OCI-LY7 (cell line): ENCODE measurements around the gene RGS10. TPM values are rescaled to one million over a fixed set of nuclear protein-coding genes. Genes with fewer than 3 reads are reported as not detected.

Experiments
- BruUV-seq: library from RNA; stranded (reverse); fragments of 400-500 nt; replicated peaks from 2 replicates; lab custom pipeline; 2021; lab: Mats Ljungman, UMichigan
- CTCF ChIA-PET: fragments of 300-600 bp; sonication (Branson Sonifier 250); formaldehyde crosslinking; loops from one replicate; lab custom pipeline; 2022; ENCODE audit warnings: antibody characterized with exemption; ENCODE audit not compliant: unreplicated experiment; lab: Charles Lee
- POLR2A ChIA-PET: fragments of 300-600 bp; sonication (Branson Sonifier 250); formaldehyde crosslinking; loops from one replicate; lab custom pipeline; 2022; ENCODE audit warnings: antibody characterized with exemption; lab: Charles Lee
- DNase-seq: peaks from one replicate; pipeline ENCODE4 v3.0.0-alpha.2; 2015; ENCODE audit warnings: low spot score
- H2AFZ ChIP-seq: fragments of 200-600 bp; sonication (generic), shearing (Covaris generic); 2 replicates; pipeline ENCODE4 v1.6.1; 2014; ENCODE audit warnings: mild to moderate bottlenecking, antibody characterized with exemption, low read length, moderate library complexity
- H3K27ac ChIP-seq: fragments of 200-600 bp; sonication (generic); 2 replicates; pipeline ENCODE4 v1.5.1; 2014; ENCODE audit warnings: mixed run types, low read depth, mild to moderate bottlenecking, moderate library complexity, low read length, inconsistent platforms; ENCODE audit not compliant: poor library complexity, severe bottlenecking
- H3K36me3 ChIP-seq: fragments of 200-600 bp; sonication (generic); 2 replicates; pipeline ENCODE4 v1.6.1; 2014; ENCODE audit warnings: mild to moderate bottlenecking, antibody characterized with exemption, low read length, moderate library complexity, mixed read lengths; ENCODE audit not compliant: insufficient read depth
- H3K4me1 ChIP-seq: fragments of 200-600 bp; sonication (generic); 2 replicates; pipeline ENCODE4 v1.5.1; 2014; ENCODE audit warnings: mild to moderate bottlenecking, low read length; ENCODE audit not compliant: insufficient read depth, poor library complexity, severe bottlenecking
- H3K4me2 ChIP-seq: fragments of 200-600 bp; sonication (generic); 2 replicates; pipeline ENCODE4 v1.6.1; 2014; ENCODE audit warnings: mild to moderate bottlenecking, low read length
- H3K4me3 ChIP-seq: fragments of 200-600 bp; sonication (generic); 2 replicates; pipeline ENCODE4 v1.5.1; 2014; ENCODE audit warnings: mild to moderate bottlenecking, low read depth, low read length; ENCODE audit not compliant: poor library complexity, severe bottlenecking
- H3K79me2 ChIP-seq: fragments of 200-600 bp; sonication (generic); 2 replicates; pipeline ENCODE4 v1.6.1; 2016; ENCODE audit warnings: low read depth, mild to moderate bottlenecking, low read length, moderate library complexity, mixed read lengths; ENCODE audit not compliant: insufficient read depth
- H3K9me2 ChIP-seq: fragments of 200-600 bp; sonication (generic); 2 replicates; pipeline ENCODE4 v1.6.1; 2016; ENCODE audit warnings: mild to moderate bottlenecking, low read length, mixed read lengths; ENCODE audit not compliant: insufficient read depth
- H3K9me3 ChIP-seq: fragments of 200-600 bp; sonication (generic); 2 replicates; pipeline ENCODE4 v1.6.1; 2014; ENCODE audit warnings: mild to moderate bottlenecking, mixed run types, low read length, mixed read lengths
- H4K20me1 ChIP-seq: fragments of 200-600 bp; sonication (generic); 2 replicates; pipeline ENCODE4 v1.6.1; 2014; ENCODE audit warnings: mild to moderate bottlenecking, antibody characterized with exemption, low read length, moderate library complexity, mixed read lengths; ENCODE audit not compliant: insufficient read depth
- EZH2phosphoT487 ChIP-seq: fragments of 200-600 bp; sonication (generic); IDR thresholded peaks from 2 replicates; pipeline ENCODE4 v1.6.1; 2018; ENCODE audit warnings: low read depth, borderline replicate concordance, mild to moderate bottlenecking, mixed run types, antibody characterized with exemption, low read length, moderate library complexity, mixed read lengths
- intact Hi-C: fragments of 100-400 bp; cut with micrococcal nuclease; formaldehyde crosslinking; loops from one replicate; pipeline ENCODE4 v1.10.0; 2022; ENCODE audit not compliant: unreplicated experiment
- total RNA-seq, 2 experiments: library from RNA; depleted of rRNA in 1 of 2; stranded (reverse); fragments of >200 nt in 1 of 2; shearing (Covaris generic) in 1 of 2; gene quantifications; 2 replicates each; pipeline ENCODE4 v1.2.3, GENCODE V29; 2014 to 2022
- TF ChIP-seq, protein P1 (sequence below): fragments of 200-600 bp; sonication (generic); conservative IDR thresholded peaks from 2 replicates; pipeline ENCODE4 v1.5.1; 2014; ENCODE audit warnings: mild to moderate bottlenecking, antibody characterized with exemption, low read length, moderate library complexity, mixed read lengths

The RGS10 gene
- total RNA-seq, 2 experiments from 2014 or later: 22.5 to 45.2 TPM

DNA sequence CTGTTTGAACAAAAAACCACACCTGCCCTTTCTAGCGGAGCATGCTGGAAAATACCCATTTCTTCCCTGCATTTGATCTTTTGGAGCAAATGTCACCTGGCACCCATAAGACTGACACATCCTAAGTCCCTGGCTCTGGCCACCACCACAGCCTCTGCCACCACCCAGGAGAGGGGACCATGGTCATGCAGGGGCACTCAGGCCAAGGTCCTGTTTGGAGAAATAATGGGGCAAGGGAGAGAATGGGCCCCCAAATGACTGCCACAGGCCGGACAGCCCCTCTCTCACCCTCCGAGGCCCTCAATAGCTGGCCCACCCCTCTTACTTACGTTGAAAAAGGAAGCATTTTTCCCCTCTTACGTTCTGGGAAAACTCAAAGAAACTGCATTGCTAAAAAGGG lies 35.4 kb downstream of the RGS10 start:
- POLR2A ChIA-PET: no interaction called here
- Histone ChIP-seq H3K9me3 (no peaks in the 10 kb centered on the region), H3K36me3 (peaks cover 14% of the 10 kb centered on the region; the same call in 1 of the 2 replicates), H2AFZ (no peak overlapping the region), H3K9me2 (no peaks in the 10 kb centered on the region), H4K20me1 (no peaks in the 10 kb centered on the region), H3K27ac (no peak overlapping the region), H3K4me2 (no peak overlapping the region), H3K4me1 (peaks cover 11% of the 10 kb centered on the region), H3K4me3 (no peak overlapping the region), H3K79me2 (no peaks in the 10 kb centered on the region)
- intact Hi-C loops: no loop called here
- TF ChIP-seq, protein P1, sequence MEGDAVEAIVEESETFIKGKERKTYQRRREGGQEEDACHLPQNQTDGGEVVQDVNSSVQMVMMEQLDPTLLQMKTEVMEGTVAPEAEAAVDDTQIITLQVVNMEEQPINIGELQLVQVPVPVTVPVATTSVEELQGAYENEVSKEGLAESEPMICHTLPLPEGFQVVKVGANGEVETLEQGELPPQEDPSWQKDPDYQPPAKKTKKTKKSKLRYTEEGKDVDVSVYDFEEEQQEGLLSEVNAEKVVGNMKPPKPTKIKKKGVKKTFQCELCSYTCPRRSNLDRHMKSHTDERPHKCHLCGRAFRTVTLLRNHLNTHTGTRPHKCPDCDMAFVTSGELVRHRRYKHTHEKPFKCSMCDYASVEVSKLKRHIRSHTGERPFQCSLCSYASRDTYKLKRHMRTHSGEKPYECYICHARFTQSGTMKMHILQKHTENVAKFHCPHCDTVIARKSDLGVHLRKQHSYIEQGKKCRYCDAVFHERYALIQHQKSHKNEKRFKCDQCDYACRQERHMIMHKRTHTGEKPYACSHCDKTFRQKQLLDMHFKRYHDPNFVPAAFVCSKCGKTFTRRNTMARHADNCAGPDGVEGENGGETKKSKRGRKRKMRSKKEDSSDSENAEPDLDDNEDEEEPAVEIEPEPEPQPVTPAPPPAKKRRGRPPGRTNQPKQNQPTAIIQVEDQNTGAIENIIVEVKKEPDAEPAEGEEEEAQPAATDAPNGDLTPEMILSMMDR: no peak
- no peak for TF ChIP-seq EZH2phosphoT487
- CTCF ChIA-PET: no interaction called here
- no TSS peak for BruUV-seq
- DNase-seq: no peak

DNA sequence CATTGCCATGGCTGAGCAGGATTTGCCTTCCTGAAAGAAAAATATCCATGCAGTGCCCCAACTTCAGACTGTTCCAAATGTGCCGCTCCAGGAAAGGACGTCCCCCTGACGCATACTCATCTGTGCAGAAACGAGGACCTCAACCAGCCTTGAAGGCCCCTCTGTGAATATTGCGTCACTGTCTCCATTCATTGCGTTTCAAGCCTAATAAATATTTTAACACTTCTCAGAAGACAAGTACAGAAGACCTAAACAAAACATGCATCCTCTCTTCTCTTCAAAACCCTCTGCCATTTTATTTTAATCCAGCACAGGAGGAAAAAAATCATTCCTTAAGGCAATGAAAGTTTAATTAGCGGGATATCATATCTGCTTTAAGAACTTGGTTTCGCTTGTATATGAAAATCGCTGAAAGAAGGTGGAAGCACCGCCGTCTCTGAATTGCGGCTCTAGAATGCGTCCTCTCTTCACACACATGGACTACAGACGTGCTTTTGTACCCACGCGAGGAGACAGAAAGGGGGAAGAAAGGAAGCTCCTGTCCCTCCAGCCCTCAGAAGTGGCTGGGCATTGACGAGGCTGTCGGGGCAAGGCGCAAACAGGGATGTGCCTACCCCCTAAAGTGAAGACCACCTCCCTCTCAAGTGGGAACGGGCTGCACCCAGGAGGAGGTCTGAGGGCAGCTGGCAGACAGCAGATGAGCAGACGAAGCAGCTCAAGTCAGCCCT lies 36.8 kb downstream of the RGS10 start:
- Histone ChIP-seq H3K9me2 (no peaks in the 10 kb centered on the region), H3K27ac (no peak overlapping the region), H3K36me3 (peaks cover 6% of the 10 kb centered on the region; the same call in 1 of the 2 replicates), H3K9me3 (no peaks in the 10 kb centered on the region), H3K79me2 (no peaks in the 10 kb centered on the region), H4K20me1 (no peaks in the 10 kb centered on the region), H3K4me2 (no peak overlapping the region), H3K4me3 (no peak overlapping the region), H3K4me1 (peaks cover 25% of the 10 kb centered on the region), H2AFZ (no peak overlapping the region)
- no peak for DNase-seq
- CTCF ChIA-PET: interaction anchor here (0.6 kb wide), 1 partner anchor 12 kb away, joined by 3 read pairs; no protein-coding TSS in a partner anchor
- TF ChIP-seq, protein P1: no peak
- TF ChIP-seq EZH2phosphoT487: no peak
- BruUV-seq: no TSS peak
- intact Hi-C loops: no loop called here
- POLR2A ChIA-PET: no interaction called here

DNA sequence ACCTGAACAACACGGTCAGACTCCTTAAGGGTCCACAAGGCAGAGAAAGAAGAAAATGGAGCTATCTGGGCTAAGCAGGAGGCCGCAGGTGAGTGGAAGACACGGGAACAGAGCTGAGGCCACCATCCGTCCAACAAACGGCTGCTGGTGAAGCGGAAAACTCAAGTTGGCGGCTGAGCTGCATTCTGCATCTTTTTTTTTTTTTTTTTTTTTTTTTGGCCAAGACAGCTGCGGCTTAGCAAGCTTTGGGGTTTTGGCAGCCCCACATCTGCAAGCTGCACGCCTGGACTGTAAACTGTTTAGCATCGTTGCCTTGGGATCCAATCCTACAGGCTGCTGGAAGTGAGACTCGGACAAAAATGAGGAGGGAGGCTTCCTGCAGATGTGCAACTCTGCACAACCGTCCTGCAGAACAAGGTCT lies 37.4 kb downstream of the RGS10 start:
- Histone ChIP-seq H3K9me2 (no peaks in the 10 kb centered on the region), H3K4me3 (no peak overlapping the region), H3K4me1 (peaks cover 31% of the 10 kb centered on the region), H3K79me2 (no peaks in the 10 kb centered on the region), H4K20me1 (no peaks in the 10 kb centered on the region), H3K9me3 (no peaks in the 10 kb centered on the region), H2AFZ (no peak overlapping the region), H3K36me3 (peaks cover 6% of the 10 kb centered on the region; the same call in 1 of the 2 replicates), H3K4me2 (no peak overlapping the region), H3K27ac (no peak overlapping the region)
- POLR2A ChIA-PET: interaction anchor here (1.1 kb wide), 1 partner anchor 27 kb away, joined by 3 read pairs; no protein-coding TSS in a partner anchor
- DNase-seq: no peak
- BruUV-seq: no TSS peak
- CTCF ChIA-PET: interaction anchor here (0.6 kb wide), 1 partner anchor 12 kb away, joined by 3 read pairs; no protein-coding TSS in a partner anchor
- intact Hi-C loops: no loop called here
- TF ChIP-seq EZH2phosphoT487: no peak
- TF ChIP-seq, protein P1: no peak
